Fibroblast of mammary gland (primary cell): ENCODE results near the gene ADAMTS2.

ENCODE experiments used
- DNase-seq: peaks from one replicate; pipeline ENCODE4 v3.0.0-alpha.2; 2010; ENCODE audit warnings: low read depth
- H3K4me3 ChIP-seq: 2 replicates; pipeline ENCODE4 v1.5.1; 2011; ENCODE audit warnings: low read depth, mild to moderate bottlenecking, low read length, moderate library complexity; ENCODE audit not compliant: control insufficient read depth
- TF ChIP-seq, protein P1 (sequence below): conservative IDR thresholded peaks from 2 replicates; pipeline ENCODE4 v1.5.1; 2011; ENCODE audit warnings: low read depth, low read length, inconsistent platforms; ENCODE audit not compliant: control insufficient read depth, insufficient read depth

The ADAMTS2 gene

DNA sequence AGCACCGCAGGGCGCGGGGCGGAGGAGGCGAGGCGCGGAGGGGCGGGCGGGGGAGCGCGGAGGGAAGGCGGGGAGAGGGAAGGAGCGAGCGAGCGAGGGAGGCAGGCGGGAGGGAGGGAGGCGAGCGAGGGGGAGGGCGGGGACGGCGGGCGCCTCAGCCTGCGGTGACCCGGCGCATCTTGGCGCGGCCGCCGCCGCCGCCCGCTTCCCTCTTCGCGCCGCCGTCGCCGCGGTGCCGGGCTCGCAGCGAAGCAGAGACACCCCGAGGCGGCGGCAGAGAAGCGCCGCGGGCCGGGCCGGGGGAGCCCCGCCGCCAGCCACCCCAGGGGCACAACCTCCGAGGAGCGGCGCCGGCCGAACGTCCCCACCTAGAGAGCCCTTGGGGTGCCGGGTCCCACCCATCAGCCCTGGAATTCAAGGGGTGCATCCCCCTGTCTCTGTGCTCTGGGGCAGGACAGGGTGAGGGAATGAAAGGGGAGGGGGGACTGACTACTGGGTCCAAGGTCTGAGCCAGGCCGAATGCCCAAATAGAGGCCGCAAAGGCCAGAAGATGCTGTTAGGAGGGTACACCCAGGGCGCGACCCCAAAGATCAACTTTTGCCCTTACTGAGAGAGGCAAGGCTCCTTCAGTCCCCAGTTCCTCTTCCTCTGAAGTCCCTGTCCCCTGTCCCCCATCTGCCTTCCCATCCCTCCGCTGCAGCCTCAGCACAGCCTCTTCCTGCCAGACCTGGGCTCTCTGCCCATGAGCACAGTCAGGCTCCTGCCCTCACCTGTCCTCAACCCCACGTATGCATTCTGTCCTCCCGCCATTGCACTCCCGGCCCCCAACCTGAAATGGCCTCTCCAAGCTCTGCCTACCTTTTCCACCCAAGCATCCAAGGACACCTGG lies at the start of gene ADAMTS2:
Gene ADAMTS2 (minus strand): TSS at position 29 of the 889 bp plus-strand sequence. CDS start 133 bp downstream, outside the sequence.
- peak within 1 kb of the TSS; percentile 81 for H3K4me3 ChIP-seq
- TF ChIP-seq, protein P1, sequence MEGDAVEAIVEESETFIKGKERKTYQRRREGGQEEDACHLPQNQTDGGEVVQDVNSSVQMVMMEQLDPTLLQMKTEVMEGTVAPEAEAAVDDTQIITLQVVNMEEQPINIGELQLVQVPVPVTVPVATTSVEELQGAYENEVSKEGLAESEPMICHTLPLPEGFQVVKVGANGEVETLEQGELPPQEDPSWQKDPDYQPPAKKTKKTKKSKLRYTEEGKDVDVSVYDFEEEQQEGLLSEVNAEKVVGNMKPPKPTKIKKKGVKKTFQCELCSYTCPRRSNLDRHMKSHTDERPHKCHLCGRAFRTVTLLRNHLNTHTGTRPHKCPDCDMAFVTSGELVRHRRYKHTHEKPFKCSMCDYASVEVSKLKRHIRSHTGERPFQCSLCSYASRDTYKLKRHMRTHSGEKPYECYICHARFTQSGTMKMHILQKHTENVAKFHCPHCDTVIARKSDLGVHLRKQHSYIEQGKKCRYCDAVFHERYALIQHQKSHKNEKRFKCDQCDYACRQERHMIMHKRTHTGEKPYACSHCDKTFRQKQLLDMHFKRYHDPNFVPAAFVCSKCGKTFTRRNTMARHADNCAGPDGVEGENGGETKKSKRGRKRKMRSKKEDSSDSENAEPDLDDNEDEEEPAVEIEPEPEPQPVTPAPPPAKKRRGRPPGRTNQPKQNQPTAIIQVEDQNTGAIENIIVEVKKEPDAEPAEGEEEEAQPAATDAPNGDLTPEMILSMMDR: no peak
- DNase-seq: peak; percentile 61

GRCh38 chr5:179393078-179393477 lies 47.8 kb upstream of the ADAMTS2 start:
- TF ChIP-seq, protein P1: no peak
- H3K4me3 ChIP-seq: no peak overlapping the region
- DNase-seq: peak; percentile 97

- TF ChIP-seq, protein P1: no peak
- no peak overlapping the region for H3K4me3 ChIP-seq
- DNase-seq: no peak
Measured at GRCh38 chr5:179387151-179388110, 42.2 kb upstream of the ADAMTS2 start.

GRCh38 chr5:179385914-179386313 lies 40.7 kb upstream of the ADAMTS2 start:
- TF ChIP-seq, protein P1: no peak
- peak; percentile 29 for DNase-seq
- no peak overlapping the region for H3K4me3 ChIP-seq

- DNase-seq: no peak
- TF ChIP-seq, protein P1: no peak
- no peak overlapping the region for H3K4me3 ChIP-seq
Measured at GRCh38 chr5:179382486-179382885, 37.2 kb upstream of the ADAMTS2 start.

DNA sequence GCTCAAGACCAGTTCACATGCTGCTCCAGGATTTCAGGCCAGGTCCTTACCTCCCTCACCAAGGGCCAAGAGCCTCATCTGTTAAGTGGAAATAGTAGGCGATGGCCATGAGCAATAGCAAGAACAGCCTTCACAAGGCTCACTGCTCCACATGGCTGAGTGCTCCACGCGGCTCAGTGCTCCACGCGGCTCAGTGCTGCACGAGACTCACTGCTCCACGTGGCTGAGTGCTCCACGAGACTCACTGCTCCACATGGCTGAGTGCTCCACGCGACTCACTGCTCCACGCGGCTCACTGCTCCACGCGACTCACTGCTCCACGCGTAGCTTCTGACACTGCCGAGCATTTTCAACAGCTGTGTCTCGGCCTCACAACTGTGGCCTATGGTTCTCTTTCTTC lies 36.4 kb upstream of the ADAMTS2 start:
- TF ChIP-seq, protein P1: no peak
- DNase-seq: no peak
- H3K4me3 ChIP-seq: no peak overlapping the region
